K562 (cell line): ENCODE results near the gene LDLRAD3. TPM values are rescaled to one million over a fixed set of nuclear protein-coding genes. Genes with fewer than 3 reads are reported as not detected.

Source experiments
- ATAC-seq: fragments of 200-7000 bp; cut with Tn5 transposase; 3 replicates; pipeline ENCODE4 v1.9.1; 2020; ENCODE audit warnings: moderate library complexity
- BruUV-seq: library from RNA; stranded (reverse); fragments of 400-500 nt; replicated peaks from 2 replicates; lab custom pipeline; 2021; lab: Mats Ljungman, UMichigan
- CTCF ChIA-PET: fragments of 300-600 bp; formaldehyde crosslinking; extraction: SDS; loops from one replicate; lab custom pipeline; 2021; ENCODE audit warnings: low intra/inter-chr PET ratio; lab: Yijun Ruan, JAX
- POLR2A ChIA-PET: fragments of 300-600, 350-650 bp; sonication (Branson Sonifier 250); formaldehyde crosslinking; extraction: SDS; loops from one replicate; lab custom pipeline; 2021; ENCODE audit warnings: antibody characterized with exemption, inconsistent platforms; lab: Yijun Ruan, JAX
- DNase-seq, 4 experiments: peaks; one replicate each; pipeline versions ENCODE4 v3.0.0 to v3.0.0-alpha.2; 2011 to 2018; ENCODE audit warnings: low spot score in 3 of 4, mixed read lengths in 3 of 4; ENCODE audit errors: extremely low read depth in 1 of 4
- FAIRE-seq: peaks from 2 replicates; lab custom pipeline; 2011; peaks lifted over from hg19 to GRCh38; lab: Jason Lieb, UNC
- H2AFZ ChIP-seq: 2 replicates; pipeline ENCODE4 v1.6.0; 2011; ENCODE audit warnings: low read depth, low read length, control low read depth, inconsistent platforms
- H3K27ac ChIP-seq: fragments of 200-600 bp; 3 replicates; pipeline ENCODE4 v1.8.0; 2011; ENCODE audit warnings: low read depth, mild to moderate bottlenecking, control low read depth, inconsistent platforms, low read length, moderate library complexity, mixed read lengths; ENCODE audit errors: extremely low read depth
- H3K27me3 ChIP-seq, 2 experiments: fragments of 300-600 bp in 1 of 2; 2 replicates in 1 of 2; 3 replicates in 1 of 2; pipeline versions ENCODE4 v1.6.0 to v1.8.0; 2011; ENCODE audit warnings: inconsistent platforms in 2 of 2, low read length in 2 of 2, mild to moderate bottlenecking in 1 of 2, mixed read lengths in 1 of 2, moderate library complexity in 1 of 2; ENCODE audit not compliant: control insufficient read depth in 2 of 2, insufficient read depth in 2 of 2
- H3K36me3 ChIP-seq: fragments of 300-600 bp; 3 replicates; pipeline ENCODE4 v1.8.0; 2011; ENCODE audit warnings: mild to moderate bottlenecking, low read length, inconsistent platforms; ENCODE audit not compliant: control insufficient read depth, insufficient read depth
- H3K4me1 ChIP-seq, 2 experiments: fragments of 200-600 bp in 1 of 2; replicated peaks in 1 of 2; 2 replicates in 1 of 2; 3 replicates in 1 of 2; pipeline versions ENCODE4 v1.5.1 to v1.8.0; 2011; ENCODE audit warnings: inconsistent platforms in 2 of 2, low read length in 2 of 2, mild to moderate bottlenecking in 1 of 2, mixed read lengths in 1 of 2, moderate library complexity in 1 of 2; ENCODE audit not compliant: control insufficient read depth in 2 of 2, insufficient read depth in 2 of 2
- H3K4me2 ChIP-seq: 2 replicates; pipeline ENCODE4 v1.6.1; 2011; ENCODE audit warnings: low read length, control low read depth, inconsistent platforms, mixed read lengths; ENCODE audit not compliant: insufficient read depth
- H3K4me3 ChIP-seq: fragments of 200-600 bp; sonication (generic), shearing (Covaris generic); 2 replicates; pipeline ENCODE4 v1.5.1; 2016; ENCODE audit warnings: control low read depth, inconsistent platforms
- H3K79me2 ChIP-seq: fragments of 200-600 bp; 3 replicates; pipeline ENCODE4 v1.8.0; 2011; ENCODE audit warnings: low read length, inconsistent platforms; ENCODE audit not compliant: control insufficient read depth, insufficient read depth
- H3K9ac ChIP-seq, 2 experiments: 2 replicates each; pipeline versions ENCODE4 v1.6.0 to v1.6.1; 2011; ENCODE audit warnings: low read depth in 2 of 2, low read length in 2 of 2, control low read depth in 1 of 2, inconsistent platforms in 1 of 2, mild to moderate bottlenecking in 1 of 2, mixed read lengths in 1 of 2; ENCODE audit not compliant: insufficient read depth in 1 of 2
- H3K9me1 ChIP-seq: one replicate; pipeline ENCODE4 v1.6.0; 2011; ENCODE audit warnings: inconsistent platforms, mild to moderate bottlenecking, low read length, moderate library complexity; ENCODE audit not compliant: control insufficient read depth, insufficient read depth
- H3K9me3 ChIP-seq: replicated peaks from 2 replicates; pipeline ENCODE4 v1.5.1; 2011; ENCODE audit warnings: low read depth, low read length, inconsistent platforms; ENCODE audit not compliant: control insufficient read depth, insufficient read depth
- H4K20me1 ChIP-seq: replicated peaks from 2 replicates; pipeline ENCODE4 v1.6.1; 2011; ENCODE audit warnings: low read length, inconsistent platforms, mixed read lengths; ENCODE audit not compliant: control insufficient read depth, insufficient read depth
- HSF4 ChIP-seq: fragments of 250-450 bp; sonication (Bioruptor Pico); IDR thresholded peaks from 2 replicates; pipeline ENCODE4 v2.1.2; 2022; ENCODE audit warnings: mild to moderate bottlenecking, moderate library complexity, borderline replicate concordance
- WGBS: fragments of 100-300 bp; shearing (Covaris generic); methylation state at CpG from one replicate; pipeline ENCODE4 v1.1.6; 2016; ENCODE audit warnings: low coverage, mixed read lengths; ENCODE audit not compliant: insufficient coverage; ENCODE audit errors: missing lambda C conversion rate; 5-methylcytosine and 5-hydroxymethylcytosine counted together
- in situ Hi-C: fragments of 300-500 bp; cut with MboI; formaldehyde crosslinking; loops from 4 replicates; pipeline ENCODE4 v1.15.0; 2018; ENCODE audit warnings: inconsistent platforms, mixed read lengths
- intact Hi-C: fragments of 100-400 bp; cut with micrococcal nuclease; formaldehyde crosslinking; loops from 2 replicates; pipeline ENCODE4 v1.14.2; 2022
- polyA plus RNA-seq, 8 experiments: library from polyadenylated mRNA; depleted of rRNA in 4 of 8; stranded (reverse) in 5 of 8; unstranded in 3 of 8; fragments of >200 nt; fragmentation: Nextera tagmentation in 2 of 8; fragmentation: Illumina TruSeq in 1 of 8; extraction: Ambion mirVana in 2 of 8; extraction: Trizol in 1 of 8; gene quantifications; 2 replicates each; pipeline versions ENCODE4 v1.2.1 to v1.2.3, GENCODE V29; 2011 to 2014; ENCODE audit warnings: inconsistent platforms in 1 of 8, missing spikeins in 1 of 8
- total RNA-seq, 7 experiments: library from RNA; depleted of rRNA in 6 of 7; stranded (reverse); fragments of >200 nt in 6 of 7; fragmentation: Illumina TruSeq in 2 of 7; extraction: Trizol in 2 of 7; gene quantifications; 2 replicates each; pipeline versions ENCODE4 v1.2.1 to v1.2.3, GENCODE V29; 2011 to 2021; ENCODE audit warnings: low replicate concordance in 1 of 7
- TF ChIP-seq, protein P1 (sequence below): fragments of 200-600 bp; sonication (generic); IDR thresholded peaks from one replicate; pipeline ENCODE4 v1.6.1; 2012; ENCODE audit warnings: mild to moderate bottlenecking, low read depth, low read length, inconsistent platforms

The LDLRAD3 gene
- total and polyA plus RNA-seq, 9 of the 15 experiments (the other 6 are each of a cell fraction or from before 2014, with no cell fraction given): 0.73 to 7.2 (median 3.5) TPM

DNA sequence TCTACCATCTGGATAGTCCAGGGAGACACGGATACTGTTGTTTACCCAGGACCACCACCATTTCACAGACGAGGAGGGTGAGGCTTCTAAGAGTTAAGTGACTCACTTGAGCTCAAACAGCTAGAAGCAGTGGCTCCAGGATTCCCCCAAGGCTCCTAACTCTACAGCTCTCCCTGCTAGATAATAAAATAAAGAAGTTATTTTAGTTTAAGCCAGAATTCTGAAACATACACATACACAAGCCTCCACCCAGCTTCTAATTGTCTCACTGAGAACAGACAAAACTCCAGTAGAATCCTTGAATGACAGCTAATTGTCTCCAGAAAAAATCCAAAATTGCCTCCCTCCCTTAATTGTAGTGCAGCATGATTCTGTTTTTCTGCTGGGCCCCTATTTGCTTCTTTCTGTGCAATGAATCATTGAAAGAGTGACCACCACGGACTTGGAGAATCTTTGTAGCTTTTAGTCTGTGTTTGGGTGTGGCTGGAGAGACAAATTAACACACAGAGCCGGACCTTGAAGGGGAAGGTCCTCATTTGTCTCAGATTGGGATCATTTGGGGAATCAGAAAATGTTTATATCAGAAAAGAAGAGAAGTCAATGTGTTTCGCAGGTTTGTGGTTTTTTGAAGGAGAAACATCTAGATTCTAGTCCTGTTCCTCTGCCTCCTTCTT is 280.5 kb downstream of the LDLRAD3 start:
- 2% methylated on average over 5 of the region's 5 CpGs for WGBS

More for the DNA sequence above, 280.5 kb downstream of the LDLRAD3 start:
- Histone ChIP-seq H3K9ac (no peak overlapping the region), H3K4me3 (no peak overlapping the region), H3K27ac (no peak overlapping the region), H3K4me1 (no peaks in the 10 kb centered on the region; a peak in 1 of 5 replicates), H4K20me1 (no peaks in the 10 kb centered on the region; the same call in none of the 2 replicates), H3K79me2 (no peaks in the 10 kb centered on the region), H3K4me2 (no peak overlapping the region), H2AFZ (no peak overlapping the region), H3K9me1 (no peaks in the 10 kb centered on the region), H3K27me3 (peaks cover 0 to 13% of the 10 kb centered on the region in 2 experiments; a peak in 1 of 5 replicates), H3K36me3 (no peaks in the 10 kb centered on the region), H3K9me3 (no peaks in the 10 kb centered on the region; the same call in 1 of the 2 replicates)
- DNase-seq (no peak), FAIRE-seq (no peak), ATAC-seq (no peak)
- ChIA-PET POLR2A (interaction anchor here (1.1 to 2.0 kb wide), 2 partner anchors 8 to 9 kb away, joined by 3 to 11 read pairs; no protein-coding TSS in a partner anchor), CTCF (no interaction called here)
- in situ Hi-C loops: no loop called here
- BruUV-seq: no TSS peak
- intact Hi-C loops: no loop called here
- TF ChIP-seq, protein P1, sequence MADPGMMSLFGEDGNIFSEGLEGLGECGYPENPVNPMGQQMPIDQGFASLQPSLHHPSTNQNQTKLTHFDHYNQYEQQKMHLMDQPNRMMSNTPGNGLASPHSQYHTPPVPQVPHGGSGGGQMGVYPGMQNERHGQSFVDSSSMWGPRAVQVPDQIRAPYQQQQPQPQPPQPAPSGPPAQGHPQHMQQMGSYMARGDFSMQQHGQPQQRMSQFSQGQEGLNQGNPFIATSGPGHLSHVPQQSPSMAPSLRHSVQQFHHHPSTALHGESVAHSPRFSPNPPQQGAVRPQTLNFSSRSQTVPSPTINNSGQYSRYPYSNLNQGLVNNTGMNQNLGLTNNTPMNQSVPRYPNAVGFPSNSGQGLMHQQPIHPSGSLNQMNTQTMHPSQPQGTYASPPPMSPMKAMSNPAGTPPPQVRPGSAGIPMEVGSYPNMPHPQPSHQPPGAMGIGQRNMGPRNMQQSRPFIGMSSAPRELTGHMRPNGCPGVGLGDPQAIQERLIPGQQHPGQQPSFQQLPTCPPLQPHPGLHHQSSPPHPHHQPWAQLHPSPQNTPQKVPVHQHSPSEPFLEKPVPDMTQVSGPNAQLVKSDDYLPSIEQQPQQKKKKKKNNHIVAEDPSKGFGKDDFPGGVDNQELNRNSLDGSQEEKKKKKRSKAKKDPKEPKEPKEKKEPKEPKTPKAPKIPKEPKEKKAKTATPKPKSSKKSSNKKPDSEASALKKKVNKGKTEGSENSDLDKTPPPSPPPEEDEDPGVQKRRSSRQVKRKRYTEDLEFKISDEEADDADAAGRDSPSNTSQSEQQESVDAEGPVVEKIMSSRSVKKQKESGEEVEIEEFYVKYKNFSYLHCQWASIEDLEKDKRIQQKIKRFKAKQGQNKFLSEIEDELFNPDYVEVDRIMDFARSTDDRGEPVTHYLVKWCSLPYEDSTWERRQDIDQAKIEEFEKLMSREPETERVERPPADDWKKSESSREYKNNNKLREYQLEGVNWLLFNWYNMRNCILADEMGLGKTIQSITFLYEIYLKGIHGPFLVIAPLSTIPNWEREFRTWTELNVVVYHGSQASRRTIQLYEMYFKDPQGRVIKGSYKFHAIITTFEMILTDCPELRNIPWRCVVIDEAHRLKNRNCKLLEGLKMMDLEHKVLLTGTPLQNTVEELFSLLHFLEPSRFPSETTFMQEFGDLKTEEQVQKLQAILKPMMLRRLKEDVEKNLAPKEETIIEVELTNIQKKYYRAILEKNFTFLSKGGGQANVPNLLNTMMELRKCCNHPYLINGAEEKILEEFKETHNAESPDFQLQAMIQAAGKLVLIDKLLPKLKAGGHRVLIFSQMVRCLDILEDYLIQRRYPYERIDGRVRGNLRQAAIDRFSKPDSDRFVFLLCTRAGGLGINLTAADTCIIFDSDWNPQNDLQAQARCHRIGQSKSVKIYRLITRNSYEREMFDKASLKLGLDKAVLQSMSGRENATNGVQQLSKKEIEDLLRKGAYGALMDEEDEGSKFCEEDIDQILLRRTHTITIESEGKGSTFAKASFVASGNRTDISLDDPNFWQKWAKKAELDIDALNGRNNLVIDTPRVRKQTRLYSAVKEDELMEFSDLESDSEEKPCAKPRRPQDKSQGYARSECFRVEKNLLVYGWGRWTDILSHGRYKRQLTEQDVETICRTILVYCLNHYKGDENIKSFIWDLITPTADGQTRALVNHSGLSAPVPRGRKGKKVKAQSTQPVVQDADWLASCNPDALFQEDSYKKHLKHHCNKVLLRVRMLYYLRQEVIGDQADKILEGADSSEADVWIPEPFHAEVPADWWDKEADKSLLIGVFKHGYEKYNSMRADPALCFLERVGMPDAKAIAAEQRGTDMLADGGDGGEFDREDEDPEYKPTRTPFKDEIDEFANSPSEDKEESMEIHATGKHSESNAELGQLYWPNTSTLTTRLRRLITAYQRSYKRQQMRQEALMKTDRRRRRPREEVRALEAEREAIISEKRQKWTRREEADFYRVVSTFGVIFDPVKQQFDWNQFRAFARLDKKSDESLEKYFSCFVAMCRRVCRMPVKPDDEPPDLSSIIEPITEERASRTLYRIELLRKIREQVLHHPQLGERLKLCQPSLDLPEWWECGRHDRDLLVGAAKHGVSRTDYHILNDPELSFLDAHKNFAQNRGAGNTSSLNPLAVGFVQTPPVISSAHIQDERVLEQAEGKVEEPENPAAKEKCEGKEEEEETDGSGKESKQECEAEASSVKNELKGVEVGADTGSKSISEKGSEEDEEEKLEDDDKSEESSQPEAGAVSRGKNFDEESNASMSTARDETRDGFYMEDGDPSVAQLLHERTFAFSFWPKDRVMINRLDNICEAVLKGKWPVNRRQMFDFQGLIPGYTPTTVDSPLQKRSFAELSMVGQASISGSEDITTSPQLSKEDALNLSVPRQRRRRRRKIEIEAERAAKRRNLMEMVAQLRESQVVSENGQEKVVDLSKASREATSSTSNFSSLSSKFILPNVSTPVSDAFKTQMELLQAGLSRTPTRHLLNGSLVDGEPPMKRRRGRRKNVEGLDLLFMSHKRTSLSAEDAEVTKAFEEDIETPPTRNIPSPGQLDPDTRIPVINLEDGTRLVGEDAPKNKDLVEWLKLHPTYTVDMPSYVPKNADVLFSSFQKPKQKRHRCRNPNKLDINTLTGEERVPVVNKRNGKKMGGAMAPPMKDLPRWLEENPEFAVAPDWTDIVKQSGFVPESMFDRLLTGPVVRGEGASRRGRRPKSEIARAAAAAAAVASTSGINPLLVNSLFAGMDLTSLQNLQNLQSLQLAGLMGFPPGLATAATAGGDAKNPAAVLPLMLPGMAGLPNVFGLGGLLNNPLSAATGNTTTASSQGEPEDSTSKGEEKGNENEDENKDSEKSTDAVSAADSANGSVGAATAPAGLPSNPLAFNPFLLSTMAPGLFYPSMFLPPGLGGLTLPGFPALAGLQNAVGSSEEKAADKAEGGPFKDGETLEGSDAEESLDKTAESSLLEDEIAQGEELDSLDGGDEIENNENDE: no peak
- no peak for TF ChIP-seq HSF4 (CRISPR knock-in tag)
